LNCaP clone FGC (cell line): ENCODE measurements around the gene ABCG4.
A peak's percentile ranks its signal among the peaks of the same experiment; 100 is the strongest.

Experiments used
- DNase-seq: peaks from one replicate; pipeline ENCODE4 v3.0.0-alpha.2; 2011; ENCODE audit warnings: low read depth
- H3K4me3 ChIP-seq: 2 replicates; pipeline ENCODE4 v1.5.1; 2011; ENCODE audit warnings: mild to moderate bottlenecking, low read depth, low read length, control low read depth
- CTCF ChIP-seq: IDR thresholded peaks from 2 replicates; pipeline ENCODE4 v1.5.1; 2012; ENCODE audit warnings: mild to moderate bottlenecking; ENCODE audit not compliant: control insufficient read depth, insufficient read depth; ENCODE audit errors: extremely low read depth

ABCG4 gene

GRCh38 chr11:119116601-119117000, 32.3 kb upstream of the ABCG4 start:
- no peak for TF ChIP-seq CTCF
- no peak overlapping the region for H3K4me3 ChIP-seq
- DNase-seq: no peak

- TF ChIP-seq CTCF: no peak
- no peak overlapping the region for H3K4me3 ChIP-seq
- DNase-seq: no peak
These were observed 31.7 kb upstream of the ABCG4 start for GRCh38 chr11:119117004-119117706.

- TF ChIP-seq CTCF: no peak
- H3K4me3 ChIP-seq: no peak overlapping the region
- DNase-seq: no peak
These were observed 30.6 kb upstream of the ABCG4 start for GRCh38 chr11:119118227-119118626.

GRCh38 chr11:119118946-119119345, 29.9 kb upstream of the ABCG4 start:
- no peak for TF ChIP-seq CTCF
- DNase-seq: no peak
- no peak overlapping the region for H3K4me3 ChIP-seq

GRCh38 chr11:119120639-119121007, 28.2 kb upstream of the ABCG4 start:
- TF ChIP-seq CTCF: no peak
- peak overlapping the region; percentile 88 for H3K4me3 ChIP-seq
- no peak for DNase-seq

GRCh38 chr11:119121008-119121810, 27.6 kb upstream of the ABCG4 start, which contains the start of gene HINFP:
TSS of gene HINFP (plus strand) at chr11:119121580. CDS start at chr11:119126945, 5,365 bp downstream.
- DNase-seq: peak; percentile 97
- peak within 1 kb of the TSS; percentile 88 for H3K4me3 ChIP-seq
- TF ChIP-seq CTCF: no peak
